H1 (cell line): ENCODE results near the gene URGCP. TPM values are rescaled to one million over a fixed set of nuclear protein-coding genes. Genes with fewer than 3 reads are reported as not detected.

Source experiments
- CTCF ChIA-PET: fragments of 300-600 bp; sonication (Branson Sonifier 250); formaldehyde crosslinking; loops from one replicate; lab custom pipeline; 2021; ENCODE audit not compliant: partially characterized antibody; lab: Charles Lee
- POLR2A ChIA-PET: fragments of 300-600 bp; sonication (Branson Sonifier 250); formaldehyde crosslinking; loops from one replicate; lab custom pipeline; 2021; ENCODE audit warnings: inconsistent platforms; ENCODE audit not compliant: partially characterized antibody; lab: Charles Lee
- DNase-seq, 2 experiments: peaks; one replicate each; pipeline versions ENCODE4 v3.0.0 to v3.0.0-alpha.2; 2010 to 2022; ENCODE audit warnings: low spot score in 2 of 2, low read depth in 1 of 2, mixed read lengths in 1 of 2
- FAIRE-seq: peaks from 2 replicates; lab custom pipeline; 2011; peaks lifted over from hg19 to GRCh38; lab: Jason Lieb, UNC
- H2AFZ ChIP-seq: 2 replicates; pipeline ENCODE4 v1.8.1; 2012; ENCODE audit warnings: low read length, inconsistent platforms
- H2AK5ac ChIP-seq: 2 replicates; pipeline ENCODE4 v1.6.1; 2013; ENCODE audit warnings: low read depth, low read length
- H2BK120ac ChIP-seq: replicated peaks from 2 replicates; pipeline ENCODE3; 2013; ENCODE audit warnings: low read depth, low read length, inconsistent platforms
- H2BK12ac ChIP-seq: 2 replicates; pipeline ENCODE4 v1.6.1; 2013; ENCODE audit warnings: low read depth, low read length
- H2BK15ac ChIP-seq: 2 replicates; pipeline ENCODE4 v1.6.1; 2013; ENCODE audit warnings: low read length
- H2BK20ac ChIP-seq: 2 replicates; pipeline ENCODE4 v1.6.1; 2013; ENCODE audit warnings: low read length
- H2BK5ac ChIP-seq: 2 replicates; pipeline ENCODE4 v1.6.1; 2013; ENCODE audit warnings: low read depth, low read length
- H3K14ac ChIP-seq: 2 replicates; pipeline ENCODE4 v1.6.1; 2013; ENCODE audit warnings: inconsistent platforms; ENCODE audit not compliant: insufficient read length
- H3K18ac ChIP-seq: 2 replicates; pipeline ENCODE4 v1.6.1; 2013; ENCODE audit warnings: low read length; ENCODE audit errors: extremely low read depth
- H3K23ac ChIP-seq: 2 replicates; pipeline ENCODE4 v1.6.1; 2013; ENCODE audit warnings: inconsistent platforms; ENCODE audit not compliant: insufficient read length
- H3K23me2 ChIP-seq: 2 replicates; pipeline ENCODE4 v1.6.1; 2013; ENCODE audit warnings: low read depth, low read length
- H3K27ac ChIP-seq: 2 replicates; pipeline ENCODE4 v1.6.1; 2011; ENCODE audit warnings: low read depth, low read length, inconsistent platforms
- H3K27me3 ChIP-seq, 4 experiments: replicated peaks in 1 of 4; 1 replicate in 1 of 4; 2 replicates in 3 of 4; pipeline versions ENCODE4 v1.6.1 to v1.8.1; 2011 to 2013; ENCODE audit warnings: low read length in 3 of 4, mild to moderate bottlenecking in 3 of 4, inconsistent platforms in 2 of 4, mixed read lengths in 2 of 4, moderate library complexity in 1 of 4; ENCODE audit not compliant: control insufficient read depth in 3 of 4, insufficient read depth in 3 of 4; ENCODE audit errors: extremely low read depth in 1 of 4
- H3K36me3 ChIP-seq, 4 experiments: 2 replicates each; pipeline versions ENCODE4 v1.6.1 to v1.8.1; 2011 to 2013; ENCODE audit warnings: mild to moderate bottlenecking in 4 of 4, low read length in 3 of 4, moderate library complexity in 2 of 4, control low read depth in 1 of 4, inconsistent platforms in 1 of 4; ENCODE audit not compliant: insufficient read depth in 4 of 4, control insufficient read depth in 2 of 4
- H3K4ac ChIP-seq: replicated peaks from 2 replicates; pipeline ENCODE3; 2013; ENCODE audit warnings: low read length, low read depth, mixed read lengths, inconsistent platforms; ENCODE audit not compliant: insufficient read length
- H3K4me1 ChIP-seq, 4 experiments: replicated peaks in 1 of 4; 1 replicate in 1 of 4; 2 replicates in 3 of 4; pipeline versions ENCODE4 v1.6.1 to v1.8.1; 2011 to 2013; ENCODE audit warnings: low read length in 3 of 4, inconsistent platforms in 2 of 4, mixed read lengths in 1 of 4; ENCODE audit not compliant: insufficient read depth in 4 of 4, control insufficient read depth in 3 of 4
- H3K4me2 ChIP-seq, 2 experiments: 2 replicates each; pipeline versions ENCODE4 v1.6.1 to v1.8.1; 2011 to 2013; ENCODE audit warnings: low read depth in 2 of 2, low read length in 2 of 2, control low read depth in 1 of 2, inconsistent platforms in 1 of 2, mild to moderate bottlenecking in 1 of 2; ENCODE audit not compliant: insufficient read depth in 1 of 2
- H3K4me3 ChIP-seq, 4 experiments: fragments of 200-600, 300-600 bp in 1 of 4; sonication (generic), shearing (Covaris generic), sonication (Bioruptor Twin) in 1 of 4; 2 replicates each; pipeline versions ENCODE4 v1.5.1 to v1.8.1; 2011 to 2016; ENCODE audit warnings: low read length in 4 of 4, low read depth in 3 of 4, control low read depth in 2 of 4, inconsistent platforms in 2 of 4, mild to moderate bottlenecking in 2 of 4, mixed read lengths in 1 of 4, moderate library complexity in 1 of 4; ENCODE audit not compliant: insufficient read depth in 2 of 4; ENCODE audit errors: extremely low read depth in 1 of 4
- H3K56ac ChIP-seq: replicated peaks from 2 replicates; pipeline ENCODE3; 2013; ENCODE audit warnings: low read depth, mild to moderate bottlenecking, mixed read lengths, low read length, inconsistent platforms; ENCODE audit not compliant: insufficient read length
- H3K79me1 ChIP-seq: 2 replicates; pipeline ENCODE4 v1.6.1; 2013; ENCODE audit warnings: low read depth, low read length, control low read depth
- H3K79me2 ChIP-seq, 2 experiments: 2 replicates each; pipeline versions ENCODE4 v1.6.1 to v1.8.1; 2012 to 2013; ENCODE audit warnings: low read length in 2 of 2, mild to moderate bottlenecking in 2 of 2, inconsistent platforms in 1 of 2; ENCODE audit not compliant: insufficient read depth in 2 of 2, control insufficient read depth in 1 of 2
- H3K9ac ChIP-seq, 4 experiments: replicated peaks in 1 of 4; 1 replicate in 1 of 4; 2 replicates in 3 of 4; pipeline versions ENCODE4 v1.6.1 to v1.8.1; 2011 to 2013; ENCODE audit warnings: low read depth in 3 of 4, low read length in 3 of 4, control low read depth in 2 of 4, mild to moderate bottlenecking in 2 of 4, moderate library complexity in 2 of 4, inconsistent platforms in 1 of 4; ENCODE audit errors: extremely low read depth in 1 of 4
- H3K9me3 ChIP-seq, 2 experiments: 2 replicates each; pipeline versions ENCODE4 v1.6.1 to v1.8.1; 2012 to 2013; ENCODE audit warnings: mild to moderate bottlenecking in 2 of 2, moderate library complexity in 2 of 2, control low read depth in 1 of 2, inconsistent platforms in 1 of 2, low read depth in 1 of 2, low read length in 1 of 2, mixed read lengths in 1 of 2; ENCODE audit not compliant: insufficient read depth in 2 of 2
- H4K20me1 ChIP-seq, 2 experiments: replicated peaks in 1 of 2; 2 replicates each; pipeline versions ENCODE3 to v1.8.1; 2011 to 2013; ENCODE audit warnings: inconsistent platforms in 2 of 2, low read length in 2 of 2, mild to moderate bottlenecking in 1 of 2; ENCODE audit not compliant: insufficient read depth in 2 of 2, control insufficient read depth in 1 of 2
- H4K5ac ChIP-seq: 2 replicates; pipeline ENCODE4 v1.6.1; 2013; ENCODE audit warnings: low read length, low read depth, mixed read lengths, inconsistent platforms; ENCODE audit not compliant: insufficient read length
- H4K8ac ChIP-seq: 2 replicates; pipeline ENCODE4 v1.8.0; 2013; ENCODE audit warnings: mild to moderate bottlenecking, moderate library complexity, low read length, inconsistent platforms; ENCODE audit not compliant: insufficient read depth; ENCODE audit errors: extremely low read depth
- H4K91ac ChIP-seq: replicated peaks from 2 replicates; pipeline ENCODE3; 2013; ENCODE audit warnings: low read length, mixed read lengths, inconsistent platforms; ENCODE audit not compliant: insufficient read length
- RAD21 ChIP-seq, 2 experiments: IDR thresholded peaks in 1 of 2; conservative IDR thresholded peaks in 1 of 2; 2 replicates each; pipeline ENCODE4 v1.6.1; 2011; ENCODE audit warnings: low read depth in 2 of 2, low read length in 2 of 2, improper control_type of control experiment in 1 of 2, inconsistent platforms in 1 of 2, mild to moderate bottlenecking in 1 of 2, moderate library complexity in 1 of 2
- WGBS, 2 experiments: shearing (Covaris generic) in 1 of 2; methylation state at CpG; one replicate each; pipeline versions ENCODE4 v1.1.6 to v1.1.7; 2013 to 2015; ENCODE audit warnings: low lambda C conversion rate in 2 of 2, mixed read lengths in 2 of 2, inconsistent platforms in 1 of 2, low coverage in 1 of 2, missing lambda C conversion rate in 1 of 2; ENCODE audit not compliant: insufficient replicate concordance in 2 of 2, insufficient coverage in 1 of 2, insufficient read length in 1 of 2; ENCODE audit errors: extremely low coverage in 1 of 2, missing lambda C conversion rate in 1 of 2; 5-methylcytosine and 5-hydroxymethylcytosine counted together
- polyA plus RNA-seq, 7 experiments: library from polyadenylated mRNA; depleted of rRNA in 3 of 7; stranded (reverse) in 5 of 7; unstranded in 2 of 7; fragments of >200 nt in 5 of 7; fragments of 200-250 nt in 2 of 7; gene quantifications; 1 replicate in 5 of 7; 2 replicates in 1 of 7; 4 replicates in 1 of 7; pipeline versions ENCODE4 v1.2.1 to v1.2.3, GENCODE V29; 2011 to 2013; ENCODE audit warnings: missing spikeins in 2 of 7, mixed read lengths in 2 of 7
- total RNA-seq: library from RNA; stranded (reverse); fragmentation: NEBNext Ultra II Directional; extraction: Animal tissue kit (Norgen Biotek cat#: 25700); gene quantifications from 2 replicates; pipeline ENCODE4 v1.2.1, GENCODE V29; 2021

The URGCP gene
- total and polyA plus RNA-seq, 2 of the 8 experiments (the other 6 are each of a cell fraction or from before 2014, with no cell fraction given): 9.0 to 18.7 TPM

GRCh38 chr7:43952028-43952427, 45.6 kb upstream of the URGCP start:
- Histone ChIP-seq H3K4me1 (no peaks in the 10 kb centered on the region), H2BK20ac (no peak overlapping the region), H3K27ac (no peak overlapping the region), H3K23ac (no peak overlapping the region), H2BK12ac (no peak overlapping the region), H4K8ac (no peak overlapping the region), H3K4me3 (no peak overlapping the region), H4K5ac (no peak overlapping the region), H4K91ac (no peak overlapping the region), H2AFZ (no peak overlapping the region), H2BK120ac (no peak overlapping the region), H4K20me1 (no peaks in the 10 kb centered on the region), H3K4me2 (no peak overlapping the region), H3K14ac (no peak overlapping the region), H2AK5ac (no peak overlapping the region), H3K27me3 (no peaks in the 10 kb centered on the region), H3K36me3 (no peaks in the 10 kb centered on the region), H3K9me3 (no peaks in the 10 kb centered on the region), H3K79me1 (no peaks in the 10 kb centered on the region), H3K79me2 (no peaks in the 10 kb centered on the region), H3K4ac (no peak overlapping the region), H3K56ac (no peak overlapping the region), H2BK15ac (no peak overlapping the region), H3K9ac (no peak overlapping the region), H3K18ac (no peak overlapping the region), H2BK5ac (no peak overlapping the region), H3K23me2 (no peaks in the 10 kb centered on the region)
- TF ChIP-seq RAD21 (IDR thresholded peaks at IDR 0.05 in 1 of 2, conservative IDR thresholded peaks at IDR 0.05 in 1 of 2; ENCODE audit: low read depth in 2 of 2, low read length in 2 of 2): no peak
- ChIA-PET POLR2A (no interaction called here), CTCF (no interaction called here)
- FAIRE-seq (no peak), DNase-seq (no peak)
- WGBS, 2 experiments: 84% methylated on average over 3 of the region's 3 CpGs; no CpG with 5 or more reads in 1 of the 2 experiments
